Hepatocyte (in vitro differentiated cells): ENCODE data around the gene BCL2L12.
"Not testable (repeated sequence)": the region's sequence is repeated elsewhere in the genome, so short reads cannot be mapped to it uniquely, and the experiment has no call there.

Experiments
- CTCF ChIP-seq: fragments of 200-600 bp; sonication (generic); IDR thresholded peaks from 2 replicates; pipeline ENCODE4 v1.5.1; 2016; ENCODE audit warnings: antibody characterized with exemption, mild to moderate bottlenecking; ENCODE audit not compliant: poor library complexity
- EZH2 ChIP-seq: fragments of 200-600 bp; sonication (generic); IDR thresholded peaks from 2 replicates; pipeline ENCODE4 v1.6.1; 2016; ENCODE audit warnings: antibody characterized with exemption, mild to moderate bottlenecking, borderline replicate concordance
- EZH2phosphoT487 ChIP-seq: fragments of 200-600 bp; sonication (generic); IDR thresholded peaks from one replicate; pipeline ENCODE4 v1.6.1; 2018; ENCODE audit warnings: antibody characterized with exemption, mild to moderate bottlenecking, low read depth, moderate library complexity; ENCODE audit not compliant: unreplicated experiment, severe bottlenecking

DNA sequence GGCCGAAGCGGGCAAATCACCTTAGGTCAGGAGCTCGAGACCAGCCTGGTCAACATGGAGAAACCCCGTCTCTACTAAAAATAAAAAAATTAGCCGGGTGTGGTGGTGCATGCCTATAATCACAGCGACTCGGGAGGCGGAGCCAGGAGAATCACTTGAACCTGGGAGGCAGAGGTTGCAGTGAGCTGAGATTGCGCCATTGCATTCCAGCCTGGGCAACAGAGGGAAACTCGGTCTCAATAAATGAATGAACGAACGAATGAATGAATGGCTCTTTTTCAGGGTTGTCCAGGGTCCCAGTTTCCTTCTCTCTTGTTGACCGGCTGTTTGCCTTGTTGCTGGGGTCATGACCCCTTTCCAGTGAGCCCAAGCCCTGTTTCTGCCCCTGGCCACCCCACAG, 47.9 kb upstream of the BCL2L12 start:
- not testable (repeated sequence) for TF ChIP-seq CTCF, EZH2, EZH2phosphoT487
